Thymus (tissue), 11 donors: Measurements from ENCODE around the gene LIMCH1. TPM values are rescaled to one million over a fixed set of nuclear protein-coding genes. Genes with fewer than 3 reads are reported as not detected.

Experiments used
- DNase-seq, 9 donors: peaks; one replicate each; pipeline ENCODE4 v3.0.0-alpha.2; 2013; ENCODE audit warnings: low spot score in 9 of 9, low read depth in 6 of 9, missing footprints in 1 of 9
- H3K27ac ChIP-seq, 2 donors: one replicate each; pipeline ENCODE4 v1.5.1; 2013; ENCODE audit warnings: control low read depth in 1 of 2, low read depth in 1 of 2, low read length in 1 of 2, mild to moderate bottlenecking in 1 of 2, moderate library complexity in 1 of 2
- H3K27me3 ChIP-seq, 2 donors: one replicate each; pipeline ENCODE4 v1.5.1; 2013; ENCODE audit warnings: low read length in 1 of 2; ENCODE audit not compliant: control insufficient read depth in 2 of 2, insufficient read depth in 1 of 2
- H3K36me3 ChIP-seq, 2 donors: one replicate each; pipeline ENCODE4 v1.5.1; 2013; ENCODE audit warnings: low read length in 1 of 2, mild to moderate bottlenecking in 1 of 2, moderate library complexity in 1 of 2; ENCODE audit not compliant: control insufficient read depth in 2 of 2, insufficient read depth in 2 of 2
- H3K4me1 ChIP-seq, 2 donors: one replicate each; pipeline ENCODE4 v1.5.1; 2013; ENCODE audit warnings: low read length in 2 of 2; ENCODE audit not compliant: control insufficient read depth in 2 of 2, insufficient read depth in 2 of 2
- H3K4me3 ChIP-seq, 2 donors: one replicate each; pipeline ENCODE4 v1.5.1; 2013; ENCODE audit warnings: low read length in 2 of 2, control low read depth in 1 of 2, mild to moderate bottlenecking in 1 of 2
- H3K9me3 ChIP-seq, 2 donors: one replicate each; pipeline ENCODE4 v1.5.1; 2013; ENCODE audit warnings: low read length in 1 of 2, mild to moderate bottlenecking in 1 of 2; ENCODE audit not compliant: control insufficient read depth in 2 of 2, insufficient read depth in 1 of 2
- WGBS: extraction: QIAGEN DNeasy Blood & Tissue Kit; methylation state at CpG from one replicate; pipeline ENCODE4 v1.1.7; 2013; 5-methylcytosine and 5-hydroxymethylcytosine counted together
- polyA plus RNA-seq: library from polyadenylated mRNA; stranded (reverse); fragments of 200-250 nt; gene quantifications from one replicate; pipeline ENCODE4 v1.2.3, GENCODE V29; 2013
- total RNA-seq: library from RNA; stranded (reverse); fragments of 120-200 nt; gene quantifications from one replicate; pipeline ENCODE4 v1.2.4, GENCODE V29; 2013
- donor health status: healthy.

LIMCH1 gene
- total and polyA plus RNA-seq, 2 donors: 5.4 to 13.8 TPM

GRCh38 chr4:41568363-41568762 lies 30.4 kb downstream of the LIMCH1 start:
- no peaks in the 10 kb centered on the region for H3K4me1 ChIP-seq
- no peaks in the 10 kb centered on the region for H3K27me3 ChIP-seq
- DNase-seq: no peak
- H3K4me3 ChIP-seq: no peak overlapping the region
- no peaks in the 10 kb centered on the region for H3K9me3 ChIP-seq
- WGBS: 95% methylated on average over 5 of the region's 5 CpGs
- no peaks in the 10 kb centered on the region for H3K36me3 ChIP-seq
- H3K27ac ChIP-seq: no peak overlapping the region

GRCh38 chr4:41569961-41570360 lies 32.0 kb downstream of the LIMCH1 start:
- no peak for DNase-seq
- Histone ChIP-seq H3K4me3 (no peak overlapping the region), H3K36me3 (no peaks in the 10 kb centered on the region), H3K4me1 (no peaks in the 10 kb centered on the region), H3K9me3 (no peaks in the 10 kb centered on the region), H3K27ac (no peak overlapping the region), H3K27me3 (no peaks in the 10 kb centered on the region)
- WGBS: 94% methylated on average over 4 of the region's 4 CpGs

- Histone ChIP-seq H3K4me1 (no peaks in the 10 kb centered on the region), H3K27ac (no peak overlapping the region), H3K36me3 (no peaks in the 10 kb centered on the region), H3K4me3 (no peak overlapping the region), H3K27me3 (no peaks in the 10 kb centered on the region), H3K9me3 (no peaks in the 10 kb centered on the region)
- 86% methylated on average over 1 of the region's 1 CpG for WGBS
- no peak for DNase-seq
These were observed 33.5 kb downstream of the LIMCH1 start for GRCh38 chr4:41571422-41571821.

DNA sequence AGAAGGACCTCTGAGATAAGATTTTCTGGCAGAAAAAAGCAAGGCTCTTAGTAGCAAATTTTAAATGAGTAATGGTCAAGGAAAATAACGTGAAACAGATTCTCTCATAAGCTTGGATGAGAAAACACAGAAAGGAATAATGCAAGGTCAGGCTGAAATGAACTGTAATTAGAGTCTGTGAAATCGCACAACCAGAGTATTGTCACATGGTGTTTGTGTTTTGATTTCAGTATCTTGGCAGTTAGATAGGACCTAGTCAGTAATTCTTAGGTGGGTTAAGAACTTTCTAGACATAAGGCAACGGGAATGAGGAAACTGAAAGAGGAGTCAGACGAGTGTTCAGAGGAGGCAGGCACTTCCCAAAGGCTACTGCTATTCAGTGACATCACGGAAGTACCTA lies 34.6 kb downstream of the LIMCH1 start:
- no peak overlapping the region for H3K4me3 ChIP-seq
- H3K36me3 ChIP-seq: no peaks in the 10 kb centered on the region
- no peaks in the 10 kb centered on the region for H3K27me3 ChIP-seq
- WGBS: 76% methylated on average over 5 of the region's 5 CpGs
- no peaks in the 10 kb centered on the region for H3K4me1 ChIP-seq
- H3K27ac ChIP-seq: no peak overlapping the region
- no peaks in the 10 kb centered on the region for H3K9me3 ChIP-seq
- DNase-seq: no peak

DNA sequence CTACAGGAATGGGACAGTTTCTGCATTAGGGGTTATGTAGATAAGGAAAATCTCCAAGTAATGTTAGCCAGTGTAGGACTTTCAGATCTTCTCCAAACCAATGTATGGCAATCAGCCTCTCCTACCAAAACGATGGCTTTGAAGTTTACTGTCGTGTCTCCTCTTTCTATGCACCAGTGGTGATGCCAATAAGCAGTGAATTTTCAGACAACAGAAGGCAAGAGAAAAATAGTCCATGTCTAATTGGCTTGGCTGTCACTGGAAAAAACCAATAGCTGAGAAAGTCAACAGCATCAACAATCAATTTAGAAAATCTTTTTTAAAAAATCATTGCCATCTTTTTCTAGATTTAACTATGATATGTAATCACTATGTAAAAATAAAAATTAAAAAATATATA lies 35.0 kb downstream of the LIMCH1 start:
- 77% methylated on average over 2 of the region's 2 CpGs for WGBS

GRCh38 chr4:41573502-41574001 lies 35.6 kb downstream of the LIMCH1 start:
- H3K4me1 ChIP-seq: no peaks in the 10 kb centered on the region
- H3K4me3 ChIP-seq: no peak overlapping the region
- no peaks in the 10 kb centered on the region for H3K27me3 ChIP-seq
- no peaks in the 10 kb centered on the region for H3K9me3 ChIP-seq
- no peaks in the 10 kb centered on the region for H3K36me3 ChIP-seq
- WGBS: 94% methylated on average over 4 of the region's 4 CpGs
- no peak for DNase-seq
- H3K27ac ChIP-seq: no peak overlapping the region

More for the DNA sequence above, 35.0 kb downstream of the LIMCH1 start:
- Histone ChIP-seq H3K9me3 (no peaks in the 10 kb centered on the region), H3K27me3 (no peaks in the 10 kb centered on the region), H3K36me3 (no peaks in the 10 kb centered on the region), H3K4me3 (no peak overlapping the region), H3K27ac (no peak overlapping the region), H3K4me1 (no peaks in the 10 kb centered on the region)
- DNase-seq: no peak

DNA sequence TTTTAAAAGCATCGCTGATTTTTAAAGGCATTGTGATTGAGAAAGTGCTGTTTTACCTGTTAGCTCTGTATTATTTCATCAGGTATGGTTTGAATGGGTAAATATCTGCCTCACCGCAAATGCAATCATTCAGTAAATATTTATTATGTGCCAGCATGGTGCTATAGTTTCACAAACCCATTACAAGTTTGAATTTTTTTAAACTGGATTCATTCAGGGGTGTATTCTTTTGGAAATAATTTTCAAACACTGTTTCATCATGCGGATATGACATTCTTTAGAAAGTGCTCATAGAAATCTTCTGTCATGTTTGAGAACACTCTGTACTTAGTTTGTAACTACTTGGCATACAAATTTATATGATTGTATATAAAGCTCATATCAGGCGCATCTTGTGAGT lies 37.2 kb downstream of the LIMCH1 start:
- WGBS: 96% methylated on average over 4 of the region's 4 CpGs
- DNase-seq: no peak
- no peak overlapping the region for H3K27ac ChIP-seq
- no peaks in the 10 kb centered on the region for H3K9me3 ChIP-seq
- no peaks in the 10 kb centered on the region for H3K27me3 ChIP-seq
- H3K36me3 ChIP-seq: no peaks in the 10 kb centered on the region
- no peaks in the 10 kb centered on the region for H3K4me1 ChIP-seq
- no peak overlapping the region for H3K4me3 ChIP-seq

GRCh38 chr4:41575665-41576064 lies 37.7 kb downstream of the LIMCH1 start:
- no peak for DNase-seq
- Histone ChIP-seq H3K9me3 (no peaks in the 10 kb centered on the region), H3K27me3 (no peaks in the 10 kb centered on the region), H3K4me1 (no peaks in the 10 kb centered on the region), H3K27ac (no peak overlapping the region), H3K36me3 (no peaks in the 10 kb centered on the region), H3K4me3 (no peak overlapping the region)
- 96% methylated on average over 1 of the region's 1 CpG for WGBS

GRCh38 chr4:41579043-41579442 lies 41.1 kb downstream of the LIMCH1 start:
- H3K4me1 ChIP-seq: no peaks in the 10 kb centered on the region
- no peak overlapping the region for H3K27ac ChIP-seq
- no peak for DNase-seq
- 83% methylated on average over 3 of the region's 3 CpGs for WGBS
- no peaks in the 10 kb centered on the region for H3K9me3 ChIP-seq
- no peaks in the 10 kb centered on the region for H3K36me3 ChIP-seq
- H3K4me3 ChIP-seq: no peak overlapping the region
- no peaks in the 10 kb centered on the region for H3K27me3 ChIP-seq

DNA sequence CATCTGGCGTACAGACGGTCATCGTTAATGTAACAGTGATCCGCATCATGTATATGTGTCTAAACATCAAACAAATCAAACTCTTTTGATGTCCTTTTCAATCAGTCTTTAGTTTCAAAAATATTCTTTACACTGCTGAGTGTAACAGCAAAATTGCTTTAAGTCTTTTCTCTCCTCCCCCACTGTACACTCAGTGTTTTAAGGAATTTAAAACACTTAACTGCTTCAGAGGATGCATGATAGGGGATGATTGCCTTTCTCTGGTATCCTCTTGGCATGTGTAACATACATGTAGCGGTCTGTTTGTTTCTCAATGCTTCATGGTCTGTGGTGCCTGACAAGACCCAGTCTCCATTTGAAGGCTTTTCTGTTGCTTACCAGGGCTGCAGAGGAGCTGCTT lies 41.6 kb downstream of the LIMCH1 start:
- WGBS: 84% methylated on average over 5 of the region's 5 CpGs
- Histone ChIP-seq H3K9me3 (no peaks in the 10 kb centered on the region), H3K27ac (no peak overlapping the region), H3K36me3 (no peaks in the 10 kb centered on the region), H3K4me1 (no peaks in the 10 kb centered on the region), H3K27me3 (no peaks in the 10 kb centered on the region), H3K4me3 (no peak overlapping the region)
- no peak for DNase-seq
